CD4-positive, CD25-positive, alpha-beta regulatory T cell (primary cell): ENCODE measurements around the gene FOLR1. TPM values are rescaled to one million over a fixed set of nuclear protein-coding genes. Genes with fewer than 3 reads are reported as not detected.

ENCODE experiments used
- ATAC-seq, 2 donors: fragments of 150-1000 bp; cut with Tn5 transposase; one replicate each; pipeline ENCODE4 v1.10.0; 2021; ENCODE audit warnings: low read depth in 2 of 2, moderate number of reproducible peaks in 2 of 2, moderate library complexity in 1 of 2
- DNase-seq, 3 donors: peaks; one replicate each; pipeline versions ENCODE4 v3.0.0 to v3.0.0-alpha.2; 2012 to 2022; ENCODE audit warnings: mixed read lengths in 1 of 3
- H3K27ac ChIP-seq: one replicate; pipeline ENCODE4 v1.7.0; 2013; ENCODE audit warnings: mild to moderate bottlenecking, low read length; ENCODE audit not compliant: insufficient read depth, poor library complexity, severe bottlenecking
- H3K27me3 ChIP-seq: one replicate; pipeline ENCODE4 v1.7.0; 2013; ENCODE audit warnings: low read length; ENCODE audit not compliant: control insufficient read depth, insufficient read depth
- H3K36me3 ChIP-seq: one replicate; pipeline ENCODE4 v1.7.0; 2013; ENCODE audit warnings: mild to moderate bottlenecking, low read length, moderate library complexity; ENCODE audit not compliant: control insufficient read depth, insufficient read depth
- H3K4me1 ChIP-seq: 2 replicates; pipeline ENCODE4 v1.7.0; 2013; ENCODE audit warnings: mild to moderate bottlenecking, low read length; ENCODE audit not compliant: insufficient read depth, control insufficient read depth, poor library complexity, severe bottlenecking
- H3K4me3 ChIP-seq: one replicate; pipeline ENCODE4 v1.7.0; 2013; ENCODE audit warnings: low read depth, mild to moderate bottlenecking, low read length, moderate library complexity
- H3K9me3 ChIP-seq, 2 experiments: 1 replicate in 1 of 2; 2 replicates in 1 of 2; pipeline ENCODE4 v1.7.0; 2013; ENCODE audit warnings: low read length in 2 of 2, mild to moderate bottlenecking in 1 of 2, moderate library complexity in 1 of 2; ENCODE audit not compliant: control insufficient read depth in 2 of 2
- H3K27ac Mint-ChIP-seq, 3 donors: one replicate each; pipeline ENCODE4 v1.8.0; 2020 to 2022; ENCODE audit warnings: mild to moderate bottlenecking in 3 of 3, mixed read lengths in 3 of 3, moderate library complexity in 2 of 3
- H3K27me3 Mint-ChIP-seq: one replicate; pipeline ENCODE4 v1.8.0; 2022; ENCODE audit warnings: mild to moderate bottlenecking, mixed read lengths
- H3K36me3 Mint-ChIP-seq: one replicate; pipeline ENCODE4 v1.8.0; 2020; ENCODE audit warnings: mixed read lengths
- H3K4me1 Mint-ChIP-seq, 4 donors: one replicate each; pipeline ENCODE4 v1.8.0; 2020 to 2022; ENCODE audit warnings: mixed read lengths in 4 of 4, mild to moderate bottlenecking in 1 of 4
- H3K4me3 Mint-ChIP-seq, 4 donors: one replicate each; pipeline ENCODE4 v1.8.0; 2020 to 2022; ENCODE audit warnings: mild to moderate bottlenecking in 4 of 4, mixed read lengths in 4 of 4, moderate library complexity in 3 of 4
- H3K9me3 Mint-ChIP-seq, 7 donors: one replicate each; pipeline ENCODE4 v1.8.0; 2020 to 2022; ENCODE audit warnings: mixed read lengths in 7 of 7, mild to moderate bottlenecking in 3 of 7, moderate library complexity in 2 of 7
- polyA plus RNA-seq, 4 donors: library from polyadenylated mRNA; unstranded; fragments of 300-500 nt; fragmentation: Illumina TruSeq; gene quantifications; one replicate each; pipeline ENCODE4 v1.2.3, GENCODE V29; 2021
- total RNA-seq: library from RNA; stranded (reverse); gene quantifications from one replicate; pipeline ENCODE4 v1.2.3, GENCODE V29; 2022

The FOLR1 gene
- total and polyA plus RNA-seq, 5 donors from 2014 or later = not detected

DNA sequence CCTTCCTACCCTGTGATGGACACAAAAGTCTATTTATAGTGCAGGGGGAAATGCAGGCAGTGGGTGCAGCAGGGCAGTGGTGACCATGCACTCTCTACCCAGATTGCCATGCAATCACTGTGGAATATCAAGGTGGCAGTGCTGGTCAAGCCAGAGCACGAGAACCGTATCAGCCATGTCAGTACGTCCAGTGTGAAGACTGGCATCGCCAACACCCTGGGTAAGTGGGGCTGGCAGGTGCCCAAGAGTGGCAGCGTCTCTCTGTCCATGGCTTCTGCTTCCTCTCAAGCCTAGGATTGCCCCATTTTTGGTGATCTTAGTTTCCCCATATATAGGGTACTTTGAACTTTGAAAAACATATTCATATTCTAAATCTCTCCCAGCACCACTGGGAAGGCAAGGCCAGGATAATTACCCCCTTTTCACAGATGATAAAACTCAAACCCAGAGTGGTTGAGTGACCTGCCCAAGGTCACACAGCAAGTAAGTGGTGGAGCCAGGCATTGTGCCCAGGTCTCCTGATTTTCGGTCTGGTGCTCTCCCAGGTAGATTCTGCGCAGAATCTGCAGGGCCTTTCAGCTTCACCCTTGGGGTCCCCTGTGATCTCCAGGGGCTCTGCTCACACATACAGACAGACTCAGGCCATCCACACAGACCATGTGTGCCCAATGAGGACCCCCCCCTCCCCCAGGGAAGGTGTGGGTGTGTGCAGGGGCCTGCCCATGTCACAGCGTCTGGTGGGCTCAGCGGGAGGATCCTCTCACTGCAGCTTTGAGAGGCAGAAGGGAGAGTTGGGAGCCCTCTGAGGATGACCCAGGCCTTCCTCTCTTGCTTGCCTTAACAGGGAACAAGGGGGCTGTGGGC lies 39.7 kb downstream of the FOLR1 start:
- Histone ChIP-seq H3K36me3 (peaks cover 53% of the 10 kb centered on the region), H3K27ac (no peak overlapping the region), H3K9me3 (no peaks in the 10 kb centered on the region), H3K27me3 (no peaks in the 10 kb centered on the region), H3K4me3 (no peak overlapping the region), H3K4me1 (no peaks in the 10 kb centered on the region)
- Mint-ChIP-seq H3K4me1 (peaks cover 0 to 6% (median 2%) of the 10 kb centered on the region in 4 donors), H3K27ac (peak overlapping the region in 1 of 3 donors; percentile 38), H3K9me3 (no peaks in the 10 kb centered on the region), H3K27me3 (no peaks in the 10 kb centered on the region), H3K4me3 (no peak overlapping the region), H3K36me3 (peaks cover 27% of the 10 kb centered on the region)
- no peak for ATAC-seq
- no peak for DNase-seq

DNA sequence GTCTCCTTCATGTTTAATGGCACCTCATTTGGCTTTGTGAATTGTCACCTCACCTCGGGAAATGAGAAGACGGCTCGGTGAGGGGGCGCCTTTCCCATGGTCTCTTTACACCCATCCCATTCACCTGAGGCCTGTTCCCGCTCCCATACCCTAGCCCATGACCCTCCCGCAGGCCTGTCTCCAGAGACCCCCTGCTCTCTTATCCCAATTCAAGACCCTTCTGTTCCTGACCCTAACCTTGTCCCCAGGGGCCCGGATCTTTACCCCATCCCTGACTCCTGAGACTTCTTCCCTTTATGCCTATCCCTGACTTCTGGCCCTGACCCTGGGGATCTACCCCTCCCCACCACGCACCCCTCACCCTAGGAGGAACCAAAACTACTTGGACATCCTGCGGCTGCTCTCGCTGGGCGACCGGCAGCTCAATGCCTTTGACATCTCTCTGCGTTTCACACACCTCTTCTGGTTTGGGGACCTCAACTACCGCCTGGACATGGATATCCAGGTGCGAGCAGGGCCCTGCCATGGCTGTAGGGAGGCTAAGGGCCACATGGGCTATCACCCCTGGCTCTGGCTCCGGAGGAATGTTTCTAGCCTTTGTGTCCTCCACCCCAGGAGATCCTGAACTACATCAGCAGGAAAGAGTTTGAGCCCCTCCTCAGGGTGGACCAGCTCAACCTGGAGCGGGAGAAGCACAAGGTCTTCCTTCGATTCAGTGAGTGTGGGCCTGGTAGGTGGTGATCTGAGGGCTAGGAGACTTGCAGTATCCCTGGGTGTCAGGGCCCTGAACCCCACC lies 40.5 kb downstream of the FOLR1 start:
- Histone ChIP-seq H3K36me3 (peaks cover 57% of the 10 kb centered on the region), H3K9me3 (no peaks in the 10 kb centered on the region), H3K4me3 (no peak overlapping the region), H3K27ac (no peak overlapping the region), H3K27me3 (no peaks in the 10 kb centered on the region), H3K4me1 (no peaks in the 10 kb centered on the region)
- H3K27me3 Mint-ChIP-seq = no peaks in the 10 kb centered on the region
- ATAC-seq (no peak), DNase-seq (no peak)
- H3K36me3 Mint-ChIP-seq = peaks cover 27% of the 10 kb centered on the region
- no peak overlapping the region for H3K4me3 Mint-ChIP-seq
- no peaks in the 10 kb centered on the region for H3K9me3 Mint-ChIP-seq
- H3K4me1 Mint-ChIP-seq = peaks cover 0 to 3% (median 0%) of the 10 kb centered on the region in 4 donors
- peak overlapping the region in 2 of 3 donors; percentile 59 to 71 for H3K27ac Mint-ChIP-seq

DNA sequence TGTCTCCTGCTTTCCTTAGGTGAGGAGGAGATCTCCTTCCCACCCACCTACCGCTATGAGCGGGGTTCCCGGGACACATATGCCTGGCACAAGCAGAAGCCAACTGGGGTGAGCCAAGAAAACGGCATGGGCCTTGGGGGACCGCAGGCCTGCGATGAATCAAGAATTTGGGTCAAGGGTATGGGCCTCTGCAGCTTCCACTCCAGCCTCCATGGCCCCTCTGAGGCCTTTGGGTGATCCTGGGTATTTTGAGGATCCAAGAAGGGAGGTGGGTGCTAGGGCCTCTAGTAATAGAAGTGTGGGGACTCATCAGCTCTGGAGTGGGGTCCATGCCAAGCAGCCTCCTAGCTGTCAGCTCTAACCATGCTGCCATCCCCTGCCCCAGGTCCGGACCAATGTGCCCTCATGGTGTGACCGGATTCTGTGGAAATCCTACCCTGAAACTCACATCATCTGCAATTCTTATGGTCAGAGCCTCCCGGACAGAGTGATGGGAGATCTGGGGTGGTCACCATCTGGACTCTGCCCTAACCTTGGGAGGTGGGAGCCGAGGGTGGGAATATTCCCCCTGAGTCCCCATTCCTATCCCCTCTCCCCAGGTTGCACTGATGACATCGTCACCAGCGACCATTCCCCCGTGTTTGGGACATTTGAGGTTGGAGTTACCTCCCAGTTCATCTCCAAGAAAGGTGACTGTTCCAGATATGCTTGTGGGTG lies 41.3 kb downstream of the FOLR1 start:
- Histone ChIP-seq H3K27me3 (no peaks in the 10 kb centered on the region), H3K9me3 (no peaks in the 10 kb centered on the region), H3K27ac (no peak overlapping the region), H3K4me3 (no peak overlapping the region), H3K4me1 (no peaks in the 10 kb centered on the region), H3K36me3 (peaks cover 57% of the 10 kb centered on the region)
- no peaks in the 10 kb centered on the region for H3K27me3 Mint-ChIP-seq
- peaks cover 27% of the 10 kb centered on the region for H3K36me3 Mint-ChIP-seq
- H3K9me3 Mint-ChIP-seq = no peaks in the 10 kb centered on the region
- DNase-seq = no peak
- peaks cover 0 to 3% (median 0%) of the 10 kb centered on the region in 4 donors for H3K4me1 Mint-ChIP-seq
- ATAC-seq = no peak
- peak overlapping the region in 1 of 4 donors; percentile 2 for H3K4me3 Mint-ChIP-seq
- peak overlapping the region in 1 of 3 donors; percentile 38 for H3K27ac Mint-ChIP-seq

DNA sequence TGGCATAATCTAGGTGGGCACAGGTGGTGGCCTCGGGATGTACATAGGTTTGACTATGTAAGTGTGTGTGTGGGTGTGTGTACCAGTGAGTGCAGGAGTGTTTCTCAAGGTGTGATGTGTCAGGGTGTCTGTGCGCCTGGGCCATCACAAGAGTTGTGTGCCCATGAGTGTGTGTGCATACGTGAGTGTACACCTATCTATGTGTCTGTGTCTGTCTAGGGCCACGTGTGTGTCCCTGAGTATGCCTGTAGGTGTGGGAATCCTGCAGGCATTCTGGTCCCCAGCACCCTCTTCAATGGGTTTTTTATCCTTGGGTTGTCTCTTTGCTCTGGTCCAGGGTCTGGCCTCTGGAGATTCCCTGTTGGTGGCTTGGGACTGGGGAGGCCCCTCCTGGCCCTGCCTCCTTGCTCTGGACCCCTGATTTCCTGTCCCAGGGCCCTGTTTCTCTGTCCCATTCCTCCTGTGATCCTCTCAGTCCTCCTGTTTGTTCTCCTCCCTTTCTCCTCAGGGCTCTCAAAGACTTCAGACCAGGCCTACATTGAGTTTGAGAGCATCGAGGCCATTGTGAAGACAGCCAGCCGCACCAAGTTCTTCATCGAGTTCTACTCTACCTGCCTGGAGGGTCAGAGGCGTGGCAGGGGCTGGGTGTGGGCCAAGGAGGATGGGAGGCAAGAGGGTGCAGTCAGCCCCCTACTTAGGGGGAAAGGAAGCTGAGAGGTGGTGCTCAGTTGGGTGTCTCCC lies 42.0 kb downstream of the FOLR1 start:
- H3K4me1 ChIP-seq = no peaks in the 10 kb centered on the region
- H3K4me3 Mint-ChIP-seq = peak overlapping the region in 1 of 4 donors; percentile 2
- no peaks in the 10 kb centered on the region for H3K9me3 Mint-ChIP-seq
- peaks cover 51% of the 10 kb centered on the region for H3K36me3 ChIP-seq
- peaks cover 4% of the 10 kb centered on the region for H3K27me3 Mint-ChIP-seq
- peaks cover 27% of the 10 kb centered on the region for H3K36me3 Mint-ChIP-seq
- ATAC-seq (no peak), DNase-seq (no peak)
- H3K27ac ChIP-seq = no peak overlapping the region
- peak overlapping the region; percentile 6 to 87 (median 38) for H3K27ac Mint-ChIP-seq
- peaks cover 0 to 4% (median 1%) of the 10 kb centered on the region in 4 donors for H3K4me1 Mint-ChIP-seq
- no peaks in the 10 kb centered on the region for H3K27me3 ChIP-seq
- H3K9me3 ChIP-seq = no peaks in the 10 kb centered on the region
- no peak overlapping the region for H3K4me3 ChIP-seq

DNA sequence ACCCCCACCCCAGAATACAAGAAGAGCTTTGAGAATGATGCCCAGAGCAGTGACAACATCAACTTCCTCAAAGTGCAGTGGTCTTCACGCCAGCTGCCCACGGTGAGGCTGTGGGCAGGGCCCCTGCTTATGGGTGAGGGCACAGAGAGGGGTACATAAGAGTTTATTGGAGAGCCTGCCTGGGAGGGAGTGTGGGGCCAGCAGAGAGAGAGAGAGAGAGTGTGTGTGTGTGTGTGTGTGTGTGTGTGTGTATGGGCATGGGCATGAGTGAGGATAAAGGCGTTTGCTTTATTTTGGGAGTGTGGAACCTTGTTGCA lies 42.5 kb downstream of the FOLR1 start:
- peaks cover 46% of the 10 kb centered on the region for H3K36me3 ChIP-seq
- Mint-ChIP-seq H3K36me3 (peaks cover 24% of the 10 kb centered on the region), H3K27me3 (peaks cover 9% of the 10 kb centered on the region), H3K4me1 (peaks cover 0 to 5% (median 2%) of the 10 kb centered on the region in 4 donors), H3K4me3 (no peak overlapping the region), H3K9me3 (no peaks in the 10 kb centered on the region), H3K27ac (peak overlapping the region in 2 of 3 donors; percentile 6 to 17)
- DNase-seq = no peak
- H3K9me3 ChIP-seq = no peaks in the 10 kb centered on the region
- ATAC-seq = no peak
- H3K4me1 ChIP-seq = peaks cover 2% of the 10 kb centered on the region
- H3K27me3 ChIP-seq = no peaks in the 10 kb centered on the region
- H3K27ac ChIP-seq = no peak overlapping the region
- H3K4me3 ChIP-seq = no peak overlapping the region

DNA sequence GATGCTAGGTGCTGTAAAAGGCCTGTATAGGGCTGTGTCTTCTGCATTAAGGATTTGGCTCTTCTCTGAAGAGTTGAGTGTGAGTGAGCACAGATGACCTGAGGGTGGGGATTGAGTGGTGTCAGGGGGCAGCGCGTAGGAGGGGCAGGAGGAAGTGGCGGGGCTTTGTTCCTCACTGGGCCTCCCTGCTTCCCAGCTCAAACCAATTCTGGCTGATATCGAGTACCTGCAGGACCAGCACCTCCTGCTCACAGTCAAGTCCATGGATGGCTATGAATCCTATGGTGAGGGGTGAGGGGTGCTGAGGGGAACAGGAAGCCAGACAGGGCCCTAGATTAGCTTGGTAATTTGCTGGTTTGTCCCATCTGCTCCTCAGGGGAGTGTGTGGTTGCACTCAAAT lies 43.0 kb downstream of the FOLR1 start:
- H3K9me3 Mint-ChIP-seq = no peaks in the 10 kb centered on the region
- DNase-seq = no peak
- H3K27ac Mint-ChIP-seq = no peak overlapping the region
- no peaks in the 10 kb centered on the region for H3K9me3 ChIP-seq
- no peaks in the 10 kb centered on the region for H3K27me3 ChIP-seq
- H3K27me3 Mint-ChIP-seq = peaks cover 11% of the 10 kb centered on the region
- peaks cover 42% of the 10 kb centered on the region for H3K36me3 ChIP-seq
- peaks cover 24% of the 10 kb centered on the region for H3K36me3 Mint-ChIP-seq
- no peak overlapping the region for H3K27ac ChIP-seq
- H3K4me1 ChIP-seq = peaks cover 7% of the 10 kb centered on the region
- ATAC-seq = no peak
- no peak overlapping the region for H3K4me3 Mint-ChIP-seq
- no peak overlapping the region for H3K4me3 ChIP-seq
- H3K4me1 Mint-ChIP-seq = peaks cover 0 to 5% (median 2%) of the 10 kb centered on the region in 4 donors
